KMS-11 (cell line): Measurements from ENCODE around the gene PLS1.

Experiments used
- H2AFZ ChIP-seq: fragments of 200-600 bp; sonication (generic); 2 replicates; pipeline ENCODE4 v1.6.1; 2016; ENCODE audit warnings: antibody characterized with exemption, mixed run types, low read depth
- H3K27ac ChIP-seq: fragments of 200-600 bp; sonication (generic); 2 replicates; pipeline ENCODE4 v1.6.1; 2016; ENCODE audit warnings: mild to moderate bottlenecking, mixed run types
- H3K27me3 ChIP-seq: fragments of 200-600 bp; sonication (generic); 2 replicates; pipeline ENCODE4 v1.6.1; 2017; ENCODE audit warnings: mild to moderate bottlenecking, low read depth, mixed run types, moderate library complexity; ENCODE audit not compliant: insufficient read depth
- H3K36me3 ChIP-seq: fragments of 200-600 bp; sonication (generic); 2 replicates; pipeline ENCODE4 v1.6.1; 2017; ENCODE audit warnings: mild to moderate bottlenecking, mixed run types; ENCODE audit not compliant: insufficient read depth
- H3K4me1 ChIP-seq: fragments of 200-600 bp; sonication (generic); 2 replicates; pipeline ENCODE4 v1.6.1; 2016; ENCODE audit warnings: mild to moderate bottlenecking, low read depth, mixed run types; ENCODE audit not compliant: poor library complexity, severe bottlenecking
- H3K4me2 ChIP-seq: fragments of 200-600 bp; sonication (generic); 2 replicates; pipeline ENCODE4 v1.7.0; 2016; ENCODE audit warnings: mild to moderate bottlenecking, mixed run types
- H3K4me3 ChIP-seq: fragments of 200-600 bp; sonication (generic); IDR thresholded peaks from 2 replicates; pipeline ENCODE4 v1.6.1; 2017; ENCODE audit warnings: low read depth, low read length, mixed read lengths; ENCODE audit not compliant: insufficient read depth
- H3K79me2 ChIP-seq: fragments of 200-600 bp; sonication (generic); 2 replicates; pipeline ENCODE4 v1.6.1; 2016; ENCODE audit warnings: low read depth, mixed run types; ENCODE audit not compliant: insufficient read depth
- H3K9ac ChIP-seq: fragments of 200-600 bp; sonication (generic); 2 replicates; pipeline ENCODE4 v1.6.1; 2016; ENCODE audit warnings: mild to moderate bottlenecking, mixed run types
- H4K20me1 ChIP-seq: fragments of 200-600 bp; sonication (generic); 2 replicates; pipeline ENCODE4 v1.6.1; 2016; ENCODE audit warnings: mild to moderate bottlenecking, mixed run types; ENCODE audit not compliant: insufficient read depth
- CTCF ChIP-seq: fragments of 200-600 bp; sonication (generic); conservative IDR thresholded peaks from 2 replicates; pipeline ENCODE4 v1.6.1; 2017; ENCODE audit warnings: low read depth, mild to moderate bottlenecking, antibody characterized with exemption, low read length, moderate library complexity, mixed read lengths

PLS1 gene

GRCh38 chr3:142609136-142609535 lies 12.9 kb downstream of the PLS1 start:
- H3K36me3 ChIP-seq, result no peaks in the 10 kb centered on the region
- no peaks in the 10 kb centered on the region for H4K20me1 ChIP-seq
- no peaks in the 10 kb centered on the region for H3K4me1 ChIP-seq
- H2AFZ ChIP-seq, result no peak overlapping the region
- H3K4me3 ChIP-seq, result no peak overlapping the region
- no peak overlapping the region for H3K4me2 ChIP-seq
- no peak for TF ChIP-seq CTCF
- H3K27ac ChIP-seq, result no peak overlapping the region
- H3K9ac ChIP-seq, result no peak overlapping the region
- no peaks in the 10 kb centered on the region for H3K27me3 ChIP-seq
- no peaks in the 10 kb centered on the region for H3K79me2 ChIP-seq

- H3K4me3 ChIP-seq, result no peak overlapping the region
- no peak for TF ChIP-seq CTCF
- H3K4me1 ChIP-seq, result no peaks in the 10 kb centered on the region
- H3K27ac ChIP-seq, result no peak overlapping the region
- no peak overlapping the region for H2AFZ ChIP-seq
- no peaks in the 10 kb centered on the region for H4K20me1 ChIP-seq
- no peaks in the 10 kb centered on the region for H3K79me2 ChIP-seq
- no peaks in the 10 kb centered on the region for H3K36me3 ChIP-seq
- H3K27me3 ChIP-seq, result no peaks in the 10 kb centered on the region
- H3K9ac ChIP-seq, result no peak overlapping the region
- H3K4me2 ChIP-seq, result no peak overlapping the region
Measured at GRCh38 chr3:142611206-142611605, 15.0 kb downstream of the PLS1 start.

GRCh38 chr3:142613491-142613890 lies 17.3 kb downstream of the PLS1 start:
- Histone ChIP-seq H3K27me3 (no peaks in the 10 kb centered on the region), H3K27ac (no peak overlapping the region)

GRCh38 chr3:142614059-142614626 lies 17.9 kb downstream of the PLS1 start:
- Histone ChIP-seq H3K9ac (no peak overlapping the region), H2AFZ (no peak overlapping the region)

More at GRCh38 chr3:142613491-142613890, 17.3 kb downstream of the PLS1 start:
- H3K79me2 ChIP-seq, result no peaks in the 10 kb centered on the region
- TF ChIP-seq CTCF, result no peak
- H2AFZ ChIP-seq, result no peak overlapping the region
- no peak overlapping the region for H3K4me2 ChIP-seq
- no peaks in the 10 kb centered on the region for H3K36me3 ChIP-seq
- H3K9ac ChIP-seq, result no peak overlapping the region
- H3K4me1 ChIP-seq, result no peaks in the 10 kb centered on the region
- no peak overlapping the region for H3K4me3 ChIP-seq
- no peaks in the 10 kb centered on the region for H4K20me1 ChIP-seq

More at GRCh38 chr3:142614059-142614626, 17.9 kb downstream of the PLS1 start:
- Histone ChIP-seq H4K20me1 (no peaks in the 10 kb centered on the region), H3K27me3 (no peaks in the 10 kb centered on the region), H3K79me2 (no peaks in the 10 kb centered on the region), H3K27ac (no peak overlapping the region), H3K4me1 (no peaks in the 10 kb centered on the region), H3K4me2 (no peak overlapping the region), H3K4me3 (no peak overlapping the region), H3K36me3 (no peaks in the 10 kb centered on the region)
- TF ChIP-seq CTCF, result no peak
